GM12878 (cell line): Measurements from ENCODE around the gene AATF. TPM values are rescaled to one million over a fixed set of nuclear protein-coding genes. Genes with fewer than 3 reads are reported as not detected.

ENCODE experiments used
- ATF3 ChIP-seq: IDR thresholded peaks from 2 replicates; pipeline ENCODE4 v1.6.1; 2011; ENCODE audit warnings: low read depth, mild to moderate bottlenecking, low read length, moderate library complexity, borderline replicate concordance; ENCODE audit errors: extremely low read depth
- BCLAF1 ChIP-seq: fragments of 450-650 bp; IDR thresholded peaks from 2 replicates; pipeline ENCODE4 v1.6.1; 2017; ENCODE audit warnings: antibody characterized with exemption, mild to moderate bottlenecking, moderate library complexity
- HDAC6 ChIP-seq: fragments of 200-600 bp; sonication (generic); IDR thresholded peaks from one replicate; pipeline ENCODE4 v1.8.0; 2017; ENCODE audit warnings: antibody characterized with exemption; ENCODE audit not compliant: unreplicated experiment
- MEF2B ChIP-seq: fragments of 450-650 bp; IDR thresholded peaks from 2 replicates; pipeline ENCODE4 v1.6.1; 2018; ENCODE audit warnings: mild to moderate bottlenecking, moderate library complexity; ENCODE audit not compliant: partially characterized antibody, poor library complexity, severe bottlenecking
- REST ChIP-seq: IDR thresholded peaks from 2 replicates; pipeline ENCODE4 v1.6.1; 2012; ENCODE audit warnings: mild to moderate bottlenecking, low read depth, low read length
- SMC3 ChIP-seq: IDR thresholded peaks from 2 replicates; pipeline ENCODE4 v1.6.1; 2011; ENCODE audit warnings: low read length, improper control_type of control experiment, borderline replicate concordance
- polyA plus RNA-seq, 11 experiments: library from polyadenylated mRNA; depleted of rRNA in 4 of 11; unstranded in 6 of 11; stranded (reverse) in 5 of 11; fragments of >200 nt; fragmentation: Nextera tagmentation in 4 of 11; fragmentation: Illumina TruSeq in 1 of 11; extraction: Ambion mirVana in 4 of 11; extraction: Trizol in 1 of 11; gene quantifications; 1 replicate in 1 of 11; 2 replicates in 10 of 11; pipeline versions ENCODE4 v1.2.1 to v1.2.3, GENCODE V29; 2011 to 2016; ENCODE audit warnings: inconsistent platforms in 2 of 11, missing spikeins in 2 of 11, low read depth in 1 of 11
- total RNA-seq, 4 experiments: library from RNA; depleted of rRNA in 3 of 4; stranded (reverse); fragments of >200 nt in 3 of 4; fragmentation: Illumina TruSeq in 1 of 4; extraction: Trizol in 1 of 4; gene quantifications; 2 replicates each; pipeline versions ENCODE4 v1.2.1 to v1.2.3, GENCODE V29; 2013 to 2021

The AATF gene
- total and polyA plus RNA-seq, 10 of the 15 experiments (the other 5 are each of a cell fraction or from before 2014, with no cell fraction given): 36.8 to 110 (median 77.9) TPM

- TF ChIP-seq ATF3 (no peak), REST (no peak), BCLAF1 (no peak), HDAC6 (no peak), MEF2B (no peak), SMC3 (no peak)
- TF ChIP-seq, all 136 proteins: peak for 0
Measured at GRCh38 chr17:36999471-36999870, 50.7 kb downstream of the AATF start (continued).
